HG03342 (cell line): Measurements from ENCODE around the gene STEAP3.

ENCODE experiments used
- ATAC-seq: cut with Tn5 transposase; IDR thresholded peaks from one replicate; pipeline ENCODE4 v1.9.1; 2021; ENCODE audit warnings: mild to moderate bottlenecking, moderate library complexity; ENCODE audit not compliant: unreplicated experiment

Gene STEAP3

DNA sequence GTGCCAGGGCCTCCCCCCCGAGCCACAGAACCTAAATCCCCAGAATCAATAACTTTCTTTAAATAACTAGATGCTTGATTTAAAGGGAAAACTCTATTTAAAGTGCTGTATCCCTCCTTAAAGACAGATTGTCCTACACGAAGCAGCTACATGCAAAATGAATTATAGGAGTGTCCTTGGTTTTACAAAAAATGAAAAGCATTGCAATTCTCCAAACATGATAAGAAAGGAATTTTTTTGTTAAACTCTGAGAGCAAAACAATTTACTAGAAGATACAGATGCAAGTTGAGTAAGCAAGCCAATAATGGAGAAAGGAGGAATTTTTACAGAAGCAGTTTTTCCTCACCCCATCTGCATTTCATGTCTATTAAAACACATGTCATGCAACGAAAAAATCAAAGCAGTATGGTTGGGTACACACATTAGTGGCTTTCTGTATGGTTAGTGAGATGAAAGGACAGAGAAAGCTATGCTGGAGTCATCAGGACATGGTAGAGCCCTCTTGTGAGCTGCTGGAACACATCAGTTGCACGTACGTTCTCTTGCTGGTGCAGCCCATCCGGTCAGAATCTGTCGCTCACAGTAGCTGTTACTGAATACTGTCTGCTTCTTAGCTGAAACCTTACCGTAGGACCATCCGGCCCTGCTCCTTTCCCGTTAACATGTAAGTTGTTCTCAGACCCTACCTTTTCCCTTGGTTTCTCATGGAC is 25.9 kb upstream of the STEAP3 start:
- no peak for ATAC-seq

DNA sequence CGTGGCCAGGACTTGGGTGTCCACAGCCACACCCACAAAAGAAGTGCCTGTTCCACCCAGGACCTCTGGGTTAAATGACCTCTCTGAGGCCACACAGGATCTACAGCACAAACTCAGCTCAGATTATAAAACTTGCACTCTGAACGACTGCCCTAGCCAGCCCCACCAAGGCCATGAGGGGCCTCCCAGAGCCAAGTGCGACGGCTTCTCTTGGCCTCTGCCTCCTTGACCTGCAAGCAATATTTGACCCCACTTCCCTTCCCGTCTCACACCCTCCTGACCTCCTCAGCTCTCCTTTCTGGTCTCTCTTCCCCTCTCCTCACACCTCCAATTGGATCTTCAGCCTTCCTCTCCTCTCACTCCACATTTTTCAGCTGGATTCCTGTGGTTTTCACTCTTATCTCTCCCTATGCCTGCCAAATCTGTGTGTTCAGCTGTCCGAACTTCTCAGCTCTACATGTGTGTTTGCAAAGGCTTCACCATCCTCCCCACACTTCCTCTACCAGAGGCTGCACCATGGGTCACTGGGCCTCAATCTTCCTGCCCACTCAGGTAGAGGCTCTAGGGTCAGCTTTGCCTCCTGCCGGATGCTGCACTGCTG is 25.3 kb upstream of the STEAP3 start:
- ATAC-seq: no peak

DNA sequence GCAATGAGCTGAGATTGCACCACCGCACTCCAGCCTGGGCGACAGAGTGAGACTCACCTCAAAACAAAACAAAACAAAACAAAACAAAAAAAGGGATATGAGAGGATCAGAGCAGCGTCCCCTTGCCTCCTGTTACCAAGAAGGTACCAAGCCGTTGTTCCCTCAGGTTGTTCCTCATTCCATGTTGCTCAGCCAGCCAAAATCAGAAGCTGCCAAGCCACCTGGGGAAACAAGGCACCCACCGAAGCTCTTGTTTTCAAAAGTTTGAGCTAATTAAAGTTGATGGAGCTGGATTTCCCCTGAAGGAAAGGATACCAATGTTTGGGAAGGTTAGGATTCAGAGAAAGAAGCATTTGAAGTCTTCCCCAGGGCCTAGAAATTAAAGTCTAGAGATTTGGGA is 21.8 kb upstream of the STEAP3 start:
- ATAC-seq: no peak

DNA sequence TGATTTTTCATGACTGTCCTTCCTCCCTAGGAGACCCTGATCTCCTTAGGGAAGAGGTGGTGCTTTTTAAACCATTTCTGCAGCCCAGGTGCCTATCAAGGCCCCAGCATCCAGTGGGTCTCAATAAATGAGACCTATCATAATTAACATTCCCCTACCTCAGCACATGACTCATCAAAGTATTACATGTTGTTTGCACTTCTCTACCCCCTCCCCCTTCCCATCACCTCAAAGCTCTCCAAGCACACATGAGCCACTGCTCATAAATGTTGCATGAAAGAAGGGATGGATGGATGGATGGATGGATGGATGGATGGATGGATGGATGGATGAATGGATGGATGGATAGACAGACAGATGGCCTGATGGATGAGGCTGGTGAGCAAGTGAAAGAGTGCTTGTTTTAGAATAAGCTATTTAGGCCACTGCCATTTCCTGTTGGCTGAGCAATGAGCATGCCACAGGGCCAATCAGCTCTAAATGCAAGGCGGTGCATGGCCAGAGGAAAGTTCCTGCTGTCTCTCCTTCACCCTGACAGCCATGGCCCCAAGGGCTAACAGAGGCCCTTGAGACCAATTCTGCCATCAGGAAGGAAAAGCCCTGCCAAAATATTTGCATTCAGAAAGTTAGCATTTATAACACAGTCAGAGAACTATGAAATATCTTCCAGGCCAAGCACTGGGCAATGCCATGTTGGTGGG is 20.9 kb upstream of the STEAP3 start:
- ATAC-seq: no peak

DNA sequence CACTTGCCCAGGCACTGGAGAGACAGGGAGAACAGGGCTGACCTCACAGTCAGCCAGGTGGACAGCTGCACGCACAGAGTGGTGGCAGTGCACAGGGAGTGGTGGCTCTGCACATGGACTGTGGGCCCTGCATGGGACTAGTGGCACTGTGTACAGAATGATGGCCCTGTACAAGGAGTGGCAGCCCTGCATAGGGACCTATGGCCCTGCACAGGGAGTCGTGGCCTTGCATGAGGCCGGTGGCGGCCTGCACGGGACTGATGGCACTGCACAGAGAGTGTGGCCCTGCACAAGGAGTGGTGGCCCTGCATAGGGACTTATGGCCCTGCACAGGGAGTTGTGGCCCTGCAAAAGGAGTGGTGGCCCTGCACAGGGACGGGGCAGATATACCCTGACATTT is 19.1 kb upstream of the STEAP3 start:
- no peak for ATAC-seq

DNA sequence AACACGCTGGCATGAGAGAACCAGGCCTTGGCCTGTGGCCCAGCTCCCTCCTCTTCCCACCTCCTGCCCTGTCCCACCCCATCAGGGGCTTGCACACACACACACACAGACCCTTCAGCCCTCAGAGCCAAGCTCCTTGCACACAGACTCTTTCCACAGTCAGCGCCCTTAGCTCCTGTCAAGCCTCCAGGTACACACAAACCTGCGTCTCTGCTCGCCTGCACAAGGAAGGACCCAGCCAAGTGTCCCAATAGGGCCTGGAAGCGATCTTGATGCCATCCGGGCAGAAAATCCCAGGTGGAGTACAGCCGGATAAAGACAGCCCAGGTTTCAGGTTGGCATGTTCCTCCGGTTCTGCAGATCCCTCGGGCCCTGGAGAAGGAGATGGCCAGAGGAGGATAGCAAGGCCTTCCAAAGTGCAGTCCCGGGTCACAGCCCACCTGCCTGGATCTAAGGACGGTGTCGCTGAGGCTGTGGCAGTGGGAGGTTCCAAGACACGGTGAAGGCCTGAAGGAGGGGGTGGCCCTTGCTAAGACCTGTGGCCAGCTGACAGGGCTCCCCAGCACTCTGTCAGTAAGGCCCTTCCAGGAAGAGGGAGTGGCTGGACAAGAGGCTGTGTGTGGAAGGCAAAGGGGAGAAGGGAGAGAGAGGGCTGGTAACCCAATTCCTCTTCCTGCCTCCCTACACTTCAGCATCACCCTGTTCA is 18.5 kb upstream of the STEAP3 start:
- ATAC-seq: no peak

DNA sequence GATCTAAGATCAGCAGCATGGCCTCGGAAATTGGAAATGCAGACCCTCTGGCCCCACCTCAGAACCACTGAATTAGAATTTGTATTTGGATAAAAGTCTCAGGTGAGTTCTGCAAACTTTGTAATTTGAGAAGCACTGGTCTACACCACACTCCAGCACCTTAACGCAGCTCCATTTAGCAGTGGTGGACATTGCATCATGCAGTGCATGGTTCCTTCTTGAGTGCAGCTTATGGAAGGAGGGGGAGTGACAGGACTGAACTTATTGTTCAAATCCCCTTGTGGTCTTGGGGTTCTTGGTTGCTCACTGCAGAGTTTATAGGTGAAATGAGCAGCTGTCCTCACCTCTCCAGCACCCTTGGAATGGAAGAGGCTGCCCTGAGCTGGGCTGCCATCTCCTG is 17.4 kb upstream of the STEAP3 start:
- no peak for ATAC-seq

DNA sequence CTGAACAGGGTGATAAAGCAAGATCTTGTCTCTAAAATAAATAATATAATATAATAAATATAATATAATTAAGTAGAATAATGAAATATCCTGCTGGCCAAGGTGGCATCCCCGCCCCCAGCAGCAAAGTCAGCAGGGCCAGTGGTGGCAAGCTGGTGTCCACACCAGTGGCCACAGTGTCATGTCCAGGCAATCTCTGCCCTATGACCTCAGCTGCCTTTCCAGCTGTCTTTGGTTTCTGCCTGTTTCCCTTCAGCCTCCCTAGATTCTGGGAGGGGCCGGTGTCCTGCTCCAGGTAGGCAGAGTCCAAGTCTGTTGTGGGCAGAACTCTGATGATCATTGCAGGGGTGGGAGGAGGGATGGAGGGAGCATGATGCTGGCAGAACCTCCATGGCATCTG is 16.2 kb upstream of the STEAP3 start:
- no peak for ATAC-seq

DNA sequence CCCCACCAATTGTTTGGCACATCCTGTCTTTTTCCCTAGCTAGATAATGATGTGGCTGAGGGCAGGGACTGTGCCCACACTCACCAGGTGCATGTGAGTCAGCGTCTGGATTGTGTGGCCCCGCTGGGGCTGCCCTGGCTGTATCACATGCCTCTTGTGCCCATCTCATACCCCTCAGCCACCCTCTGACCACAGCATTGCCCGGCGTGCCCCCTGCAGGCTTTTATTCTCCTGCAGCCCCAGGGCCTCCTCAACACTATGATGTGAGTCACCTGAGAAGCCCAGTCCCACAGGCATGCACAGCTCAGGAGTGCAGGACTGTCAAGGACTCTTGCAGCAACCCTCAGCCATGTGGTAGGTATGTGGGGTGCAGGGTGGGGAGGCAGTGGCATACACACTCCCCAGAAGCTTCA is 14.8 kb upstream of the STEAP3 start:
- ATAC-seq: no peak

DNA sequence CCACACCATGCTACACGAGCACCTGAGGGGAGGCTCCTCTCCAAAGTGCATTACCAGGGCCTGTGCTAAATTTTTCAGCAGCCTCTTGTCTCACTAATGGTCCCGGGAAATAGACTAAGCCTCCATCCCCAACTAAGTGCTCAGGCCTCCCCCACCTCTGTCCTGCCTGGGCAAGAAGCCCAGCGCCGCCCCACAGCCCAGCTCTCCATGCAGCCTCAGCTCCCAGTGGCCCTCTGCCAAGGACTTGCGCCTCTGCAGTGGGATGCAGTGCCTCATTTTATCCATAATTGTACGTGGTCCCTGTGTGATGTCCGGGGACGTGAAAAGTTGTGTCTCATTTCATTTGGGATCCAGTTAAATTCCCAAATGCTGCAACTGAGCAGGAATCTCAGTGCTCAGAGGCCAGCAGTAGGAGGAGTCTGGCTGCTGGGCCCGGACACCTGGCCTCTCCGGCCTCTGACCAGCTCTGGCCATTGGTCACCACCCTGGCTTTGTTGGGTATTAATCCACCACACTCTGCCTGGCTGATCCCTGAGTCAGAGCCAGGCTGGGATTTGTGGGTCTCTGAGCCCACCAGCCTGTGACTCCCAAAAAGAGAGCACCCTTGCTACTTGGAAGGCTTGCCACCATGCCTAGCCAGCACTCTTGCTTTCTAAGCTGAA is 11.4 kb upstream of the STEAP3 start:
- ATAC-seq: no peak

DNA sequence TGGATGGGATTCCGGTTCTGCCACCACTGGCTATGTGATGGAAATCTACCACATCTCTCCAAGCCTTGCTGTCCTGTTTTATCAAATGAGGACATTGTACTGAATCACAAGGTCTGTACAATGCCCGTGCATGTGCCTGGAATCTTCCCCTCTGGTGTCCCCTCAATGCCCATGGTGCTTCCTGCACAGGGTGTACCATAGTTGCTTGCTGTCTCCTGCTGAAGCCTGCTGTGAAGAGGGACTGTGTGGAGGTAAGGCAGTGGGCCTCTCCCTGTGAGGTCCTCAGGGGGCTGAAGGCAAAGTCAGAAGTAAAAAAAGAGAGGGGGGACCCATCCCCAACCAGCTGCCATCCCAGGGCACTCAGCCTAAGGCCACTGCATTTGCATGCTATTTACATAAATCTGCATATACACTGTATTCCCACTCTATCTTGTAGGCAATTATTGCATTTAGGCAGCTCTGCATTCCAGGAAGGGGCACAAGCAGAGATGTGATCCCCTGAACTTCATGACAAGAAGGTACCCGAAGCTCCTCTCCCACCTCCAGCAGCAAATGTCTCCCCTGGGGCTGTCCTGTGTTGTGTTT is 9.1 kb upstream of the STEAP3 start:
- ATAC-seq: no peak

DNA sequence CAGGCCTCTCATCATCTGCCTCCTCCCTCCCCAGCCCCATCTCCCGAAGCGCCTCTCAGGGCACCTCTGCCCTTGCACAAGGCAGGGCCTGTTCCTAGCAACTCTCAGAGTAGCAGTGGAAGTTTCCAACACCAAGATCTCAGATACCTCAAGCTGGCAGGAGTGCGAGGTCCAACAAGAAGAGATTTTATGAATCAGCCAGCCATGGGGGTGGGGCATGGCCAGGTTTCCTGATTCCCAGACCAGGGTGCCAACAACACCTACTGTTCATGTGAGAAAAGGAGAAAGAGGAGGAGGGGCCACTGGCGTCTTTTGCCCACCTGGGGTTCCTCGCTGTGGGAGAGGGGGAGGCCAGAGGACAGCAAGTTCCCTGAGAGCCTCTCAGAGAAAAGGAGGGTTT is 6.6 kb upstream of the STEAP3 start:
- no peak for ATAC-seq

DNA sequence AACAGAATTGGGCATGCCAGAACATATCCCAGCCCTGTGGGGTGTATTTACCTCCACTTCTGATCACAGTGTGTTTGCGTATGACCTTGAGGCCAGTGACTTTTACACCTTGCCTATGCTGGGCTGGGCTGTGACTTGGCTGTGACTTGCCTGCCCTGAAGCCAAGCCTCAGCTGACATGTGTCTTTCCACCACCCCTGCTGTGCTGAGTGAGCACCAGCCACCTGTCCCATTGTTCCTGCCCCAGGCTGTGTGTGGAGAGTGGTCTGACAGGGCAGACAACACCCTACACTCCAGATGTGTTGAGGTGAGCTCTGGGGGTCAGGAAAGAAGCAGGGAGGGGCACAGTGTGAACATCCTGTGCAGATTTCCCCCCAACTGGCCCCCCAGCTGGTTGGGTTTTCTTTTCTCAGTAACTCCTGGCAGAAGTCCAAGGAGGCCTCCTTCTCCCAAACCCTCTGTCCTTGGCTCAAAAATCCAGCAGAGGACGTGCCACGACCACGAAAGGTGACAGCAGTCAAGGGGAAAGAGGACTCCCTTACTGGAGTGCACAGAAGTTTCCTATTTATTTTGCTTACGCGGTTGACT is 5.1 kb upstream of the STEAP3 start:
- no peak for ATAC-seq

DNA sequence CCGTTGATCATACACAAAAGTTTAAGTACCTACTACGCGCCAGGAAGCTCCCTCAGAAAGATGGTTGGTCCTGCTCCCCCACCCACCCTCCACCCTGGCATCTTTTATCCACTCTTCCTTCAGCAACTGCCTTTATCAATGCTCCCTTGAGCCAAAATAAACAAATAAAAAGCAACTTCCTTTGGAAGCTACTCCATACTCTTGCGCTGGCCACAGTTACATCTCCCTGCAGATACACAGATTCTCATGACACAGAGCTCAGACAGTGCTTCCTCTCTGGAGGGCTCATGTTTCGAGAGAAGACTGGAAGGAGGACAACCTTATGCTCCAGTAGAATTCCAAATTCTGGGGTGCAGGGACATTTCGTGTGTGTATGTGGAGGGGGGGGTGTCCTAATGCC is 3.8 kb upstream of the STEAP3 start:
- no peak for ATAC-seq

DNA sequence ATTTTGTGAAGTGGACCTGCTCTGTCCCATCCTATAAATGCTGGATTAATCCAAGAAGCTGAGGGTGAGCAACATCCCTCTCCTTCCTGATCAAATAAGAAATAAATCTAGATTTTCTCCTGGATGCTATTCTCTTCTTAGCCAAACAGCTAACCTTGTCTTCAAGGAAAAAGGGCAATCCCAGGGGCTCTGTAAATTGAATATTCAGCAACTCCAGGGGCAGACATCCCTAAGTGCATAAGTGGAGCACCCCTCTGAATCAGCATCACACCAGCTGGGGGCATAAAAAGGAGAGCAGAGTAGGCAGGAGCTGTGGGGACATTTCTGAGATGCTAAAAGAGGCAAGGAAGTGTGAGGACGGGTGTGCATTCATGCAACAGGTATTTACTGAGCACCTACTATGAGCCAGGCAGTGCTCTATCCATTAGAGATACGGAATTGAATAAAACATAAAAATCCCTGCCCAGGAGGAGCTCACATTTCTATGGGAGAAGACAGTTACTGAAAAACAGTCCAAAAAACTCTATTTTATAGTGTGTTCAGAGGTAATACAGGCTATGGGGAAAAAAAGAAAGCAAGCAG is 2.8 kb upstream of the STEAP3 start:
- no peak for ATAC-seq

DNA sequence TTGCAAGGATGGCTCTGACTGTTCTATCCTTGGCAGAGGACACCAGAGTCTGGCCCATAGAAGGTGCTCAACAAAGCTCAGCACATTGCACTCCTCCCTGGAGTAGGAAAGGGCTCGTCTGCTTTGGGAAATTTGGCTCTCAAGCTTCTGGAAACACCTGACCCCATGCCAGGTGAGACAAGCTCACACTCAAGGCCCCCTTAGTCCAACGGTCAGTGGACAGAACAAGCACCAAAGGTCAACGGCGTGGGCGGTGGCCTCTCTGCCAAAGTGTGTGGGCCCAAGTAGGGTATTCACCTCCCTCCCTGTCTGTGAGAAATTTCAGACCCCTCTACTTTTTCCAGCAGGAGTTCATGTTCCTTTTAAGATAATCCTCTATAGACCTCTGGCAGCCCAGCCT is 2.0 kb upstream of the STEAP3 start:
- no peak for ATAC-seq

DNA sequence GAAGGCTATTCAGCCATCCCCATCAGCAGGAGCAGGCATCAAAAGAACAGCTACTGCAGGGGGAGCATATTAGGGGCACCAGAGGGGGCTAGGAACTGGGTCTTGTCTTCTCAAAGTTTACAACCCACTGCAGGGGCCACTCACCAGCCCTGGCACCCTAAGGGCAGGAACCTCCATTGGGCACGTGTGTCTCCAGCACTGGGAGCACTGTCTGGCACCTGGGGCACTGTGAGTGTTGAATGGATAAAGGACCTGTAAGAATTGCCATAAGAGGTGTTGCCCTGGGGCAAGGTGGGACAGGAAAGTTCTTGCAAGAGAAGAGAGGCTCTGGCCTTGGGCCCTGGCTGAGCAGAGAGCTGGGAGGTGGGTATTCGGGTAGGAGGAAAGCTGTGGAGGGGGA is 1.4 kb upstream of the STEAP3 start:
- no peak for ATAC-seq

DNA sequence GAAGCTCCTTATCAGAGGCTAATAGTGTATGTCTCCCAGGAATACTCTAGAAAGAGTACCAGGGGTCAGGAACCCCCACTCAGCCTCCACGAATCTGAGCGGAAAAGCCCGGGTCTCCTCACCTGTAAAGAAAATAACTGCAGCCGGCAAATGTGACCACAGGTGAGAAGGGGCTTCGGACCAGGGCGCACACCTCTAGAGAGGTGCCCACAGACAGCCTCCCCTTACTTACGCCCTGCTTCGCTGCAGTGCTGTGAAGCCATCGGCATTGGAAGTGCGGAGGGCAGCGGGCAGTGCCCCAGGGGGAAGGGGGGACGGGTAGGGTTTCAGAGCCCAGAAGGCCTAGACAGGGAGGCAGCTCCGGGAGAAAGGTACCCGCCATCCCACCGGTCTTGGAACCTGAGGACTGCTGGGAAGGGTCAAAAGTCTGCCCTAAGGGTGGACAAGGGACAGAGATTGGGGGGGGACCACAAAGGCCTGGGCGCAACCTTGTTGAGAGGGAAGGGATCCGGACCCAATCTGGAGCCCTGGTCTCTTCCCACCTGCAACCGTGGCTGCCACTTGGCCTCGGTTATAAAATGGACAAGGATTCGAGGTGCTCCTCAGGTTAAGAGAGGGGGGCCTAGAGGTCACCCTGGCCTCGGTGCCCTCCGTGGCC is 642 bp upstream of the STEAP3 start:
- no peak for ATAC-seq

DNA sequence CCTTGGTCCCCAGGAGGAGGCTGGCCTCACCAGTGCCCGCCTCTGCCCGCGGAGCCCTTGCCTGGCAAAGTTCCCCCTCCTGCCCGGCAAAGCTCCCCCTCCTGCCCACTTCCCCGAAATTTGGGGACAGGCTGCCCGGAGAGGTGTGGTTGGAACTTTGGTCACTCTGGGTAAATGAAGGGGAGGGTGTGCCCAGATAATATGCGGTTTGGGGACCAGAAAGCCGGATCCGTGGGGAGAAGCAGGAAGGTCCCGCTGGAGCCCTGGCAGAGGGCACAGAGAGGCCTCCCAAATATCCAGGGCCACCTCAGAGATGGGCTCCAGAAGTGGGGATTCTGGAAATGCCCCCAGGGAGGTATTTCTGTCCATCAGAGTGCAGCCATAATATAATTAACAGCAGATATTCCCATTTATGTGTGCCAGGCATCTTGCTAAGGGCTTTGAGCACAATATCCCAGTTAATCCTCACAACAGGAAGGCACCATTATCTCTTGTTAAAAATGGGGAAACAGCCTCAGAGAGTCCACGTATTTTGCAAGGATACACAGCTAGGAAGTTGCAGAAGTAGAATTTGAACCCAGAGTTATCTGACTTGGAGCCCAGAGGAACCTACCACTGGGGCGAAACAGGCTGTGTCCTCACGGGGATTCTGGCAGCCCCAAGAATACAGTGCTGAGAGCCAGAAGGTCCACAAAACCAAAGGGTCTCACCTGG is 914 bp downstream of the STEAP3 start:
- ATAC-seq: no peak
